Stimulated activated naive CD8-positive, alpha-beta T cell treated with anti-CD3 and anti-CD28 coated beads, Interleukin-15, amount 100 ng/mL, for 72 hours (primary cell): ENCODE results near the gene TBC1D5.
"Not testable (repeated sequence)": the region's sequence is repeated elsewhere in the genome, so short reads cannot be mapped to it uniquely, and the experiment has no call there.

Source experiments
- ATAC-seq: fragments of 150-1000 bp; cut with Tn5 transposase; 2 replicates; pipeline ENCODE4 v1.10.0; 2021; ENCODE audit warnings: mild to moderate bottlenecking, moderate library complexity
- DNase-seq, 2 donors: peaks; one replicate each; pipeline ENCODE4 v3.0.0; 2021 to 2022
- H3K27ac Mint-ChIP-seq, 2 donors: one replicate each; pipeline ENCODE4 v1.8.0; 2022; ENCODE audit warnings: mild to moderate bottlenecking in 2 of 2, mixed read lengths in 2 of 2, moderate library complexity in 2 of 2
- H3K27me3 Mint-ChIP-seq: one replicate; pipeline ENCODE4 v1.8.0; 2022; ENCODE audit warnings: mixed read lengths
- H3K4me1 Mint-ChIP-seq: one replicate; pipeline ENCODE4 v1.8.0; 2022; ENCODE audit warnings: mild to moderate bottlenecking, mixed read lengths
- H3K4me3 Mint-ChIP-seq, 2 donors: one replicate each; pipeline ENCODE4 v1.8.0; 2022; ENCODE audit warnings: mild to moderate bottlenecking in 2 of 2, mixed read lengths in 2 of 2, moderate library complexity in 1 of 2
- H3K9me3 Mint-ChIP-seq, 2 donors: one replicate each; pipeline ENCODE4 v1.8.0; 2022; ENCODE audit warnings: mixed read lengths in 2 of 2

TBC1D5 gene

DNA sequence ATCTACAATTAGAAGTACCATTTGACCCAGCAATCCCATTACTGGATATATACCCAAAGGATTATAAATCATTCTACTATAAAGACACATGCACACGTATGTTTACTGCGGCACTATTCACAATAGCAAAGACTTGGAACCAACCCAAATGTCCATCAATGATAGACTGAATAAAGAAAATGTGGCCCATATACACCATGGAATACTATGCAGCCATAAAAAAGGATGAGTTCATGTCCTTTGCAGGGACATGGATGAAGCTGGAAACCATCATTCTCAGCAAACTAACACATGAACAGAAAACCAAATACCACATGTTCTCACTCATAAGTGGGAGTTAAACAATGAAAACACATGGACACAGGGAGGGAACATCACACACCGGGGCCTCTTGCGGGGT lies 92.7 kb downstream of the TBC1D5 start:
- H3K27ac Mint-ChIP-seq, DNase-seq, H3K9me3 Mint-ChIP-seq, H3K4me3 Mint-ChIP-seq, H3K27me3 Mint-ChIP-seq, ATAC-seq, H3K4me1 Mint-ChIP-seq: not testable (repeated sequence)

DNA sequence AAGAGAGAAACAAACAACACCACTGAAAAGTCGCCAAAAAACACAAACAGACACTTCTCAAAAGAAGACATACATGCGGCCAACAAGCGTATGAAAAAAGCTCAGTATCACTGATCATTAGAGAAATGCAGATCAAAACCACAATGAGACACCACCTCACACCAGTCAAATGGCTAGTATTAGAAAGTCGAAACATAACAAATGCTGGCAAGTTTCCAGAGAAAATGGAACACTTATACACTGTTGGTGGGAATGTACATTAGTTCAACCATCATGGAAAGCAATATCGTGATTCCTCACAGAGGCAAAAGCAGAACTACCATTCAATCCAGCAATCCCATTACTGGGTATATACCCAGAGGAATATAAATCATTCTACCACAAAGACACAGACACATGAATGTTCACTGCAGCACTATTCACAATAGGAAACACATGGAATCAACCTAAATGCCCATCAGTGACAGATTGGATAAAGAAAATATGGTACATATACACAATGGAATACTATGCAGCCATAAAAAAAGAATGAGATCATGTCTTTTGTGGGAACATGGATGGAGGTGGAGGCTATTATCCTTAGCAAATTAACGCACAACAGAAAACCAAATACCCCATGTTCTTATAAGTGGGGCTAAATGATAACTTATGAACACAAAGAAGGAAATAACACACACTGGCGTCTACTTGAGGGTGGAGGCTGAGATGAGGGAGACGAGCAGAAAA lies 93.6 kb downstream of the TBC1D5 start:
- H3K4me3 Mint-ChIP-seq, DNase-seq, ATAC-seq, H3K9me3 Mint-ChIP-seq, H3K27me3 Mint-ChIP-seq, H3K27ac Mint-ChIP-seq, H3K4me1 Mint-ChIP-seq: not testable (repeated sequence)

- DNase-seq (no peak), ATAC-seq (no peak)
- H3K9me3 Mint-ChIP-seq = peaks cover 4 to 9% of the 10 kb centered on the region in 2 donors
- no peaks in the 10 kb centered on the region for H3K27me3 Mint-ChIP-seq
- no peak overlapping the region for H3K27ac Mint-ChIP-seq
- H3K4me1 Mint-ChIP-seq = no peaks in the 10 kb centered on the region
- H3K4me3 Mint-ChIP-seq = no peak overlapping the region
Measured at GRCh38 chr3:17645074-17645698, 97.2 kb downstream of the TBC1D5 start.

DNA sequence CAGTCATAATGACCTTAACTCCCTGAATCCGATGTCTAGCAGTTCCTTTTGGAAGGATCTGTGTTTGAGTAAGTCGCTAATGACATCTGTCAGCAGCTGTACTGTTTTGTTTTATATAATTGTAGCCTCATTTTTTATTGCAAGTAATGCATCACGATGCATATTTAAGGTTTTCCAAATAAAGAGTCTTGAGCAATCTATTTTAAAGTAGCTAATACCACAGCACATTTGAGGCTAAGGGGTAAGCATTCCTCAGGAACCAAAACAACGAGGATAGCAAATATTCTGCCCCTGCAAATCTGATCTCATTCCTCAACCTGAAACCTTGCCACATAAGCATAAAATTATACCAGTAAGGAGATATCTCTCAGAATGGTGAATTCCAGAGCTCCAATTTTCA lies 98.7 kb downstream of the TBC1D5 start:
- no peaks in the 10 kb centered on the region for H3K27me3 Mint-ChIP-seq
- H3K4me3 Mint-ChIP-seq = no peak overlapping the region
- H3K27ac Mint-ChIP-seq = no peak overlapping the region
- ATAC-seq (no peak), DNase-seq (no peak)
- peaks cover 0 to 3% of the 10 kb centered on the region in 2 donors for H3K9me3 Mint-ChIP-seq
- H3K4me1 Mint-ChIP-seq = peaks cover 9% of the 10 kb centered on the region

DNA sequence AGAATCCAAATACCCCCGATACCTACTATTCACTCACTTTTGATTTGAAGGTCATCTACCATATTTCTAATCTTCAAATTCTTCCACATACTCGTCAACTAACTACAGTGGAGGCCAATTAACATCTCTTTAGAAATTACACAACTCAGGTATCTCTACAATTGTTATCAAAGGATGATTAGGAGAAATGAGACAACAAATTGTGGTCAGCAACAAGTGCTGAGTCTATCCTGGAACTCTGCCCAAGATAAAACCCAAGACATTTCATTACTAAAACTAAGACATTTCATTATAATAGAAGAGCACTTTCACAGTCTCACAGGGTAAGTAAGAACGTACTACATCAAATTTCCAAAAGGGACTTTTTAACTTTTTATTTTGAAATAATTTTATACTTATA lies 100.0 kb downstream of the TBC1D5 start:
- Mint-ChIP-seq H3K27me3 (no peaks in the 10 kb centered on the region), H3K9me3 (no peaks in the 10 kb centered on the region), H3K27ac (no peak overlapping the region), H3K4me3 (no peak overlapping the region), H3K4me1 (peaks cover 9% of the 10 kb centered on the region)
- no peak for DNase-seq
- ATAC-seq = no peak

DNA sequence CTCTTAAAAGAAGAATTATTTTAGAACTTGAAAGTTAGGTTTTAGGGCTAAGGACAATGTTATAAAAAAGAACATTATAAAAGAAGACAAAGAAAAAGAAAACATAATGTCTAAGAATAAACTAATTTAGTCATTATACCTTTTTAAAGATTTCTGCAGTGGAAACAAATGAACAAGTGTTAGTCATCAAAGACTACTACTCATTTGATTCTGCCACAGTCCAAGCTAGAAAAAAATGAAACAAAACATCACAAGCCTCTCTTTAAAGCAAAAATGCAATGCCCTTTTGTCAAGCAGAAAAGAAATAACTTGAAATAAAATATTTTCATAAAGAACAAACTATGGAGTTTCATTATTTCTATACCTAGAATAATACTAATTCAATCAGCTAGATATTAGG lies 102.0 kb downstream of the TBC1D5 start:
- Mint-ChIP-seq H3K27ac (no peak overlapping the region), H3K4me3 (no peak overlapping the region), H3K9me3 (no peaks in the 10 kb centered on the region), H3K27me3 (no peaks in the 10 kb centered on the region), H3K4me1 (peaks cover 14% of the 10 kb centered on the region)
- ATAC-seq (peak; percentile 43), DNase-seq (no peak)

GRCh38 chr3:17639765-17640164 lies 102.7 kb downstream of the TBC1D5 start:
- Mint-ChIP-seq H3K9me3 (no peaks in the 10 kb centered on the region), H3K27ac (no peak overlapping the region), H3K27me3 (no peaks in the 10 kb centered on the region), H3K4me1 (peaks cover 14% of the 10 kb centered on the region), H3K4me3 (no peak overlapping the region)
- ATAC-seq (no peak), DNase-seq (no peak)

- Mint-ChIP-seq H3K4me3 (no peak overlapping the region), H3K9me3 (peaks cover 0 to 2% of the 10 kb centered on the region in 2 donors), H3K4me1 (peaks cover 14% of the 10 kb centered on the region), H3K27ac (no peak overlapping the region), H3K27me3 (no peaks in the 10 kb centered on the region)
- no peak for ATAC-seq
- DNase-seq = no peak
Measured at GRCh38 chr3:17639257-17639656, 103.2 kb downstream of the TBC1D5 start.

DNA sequence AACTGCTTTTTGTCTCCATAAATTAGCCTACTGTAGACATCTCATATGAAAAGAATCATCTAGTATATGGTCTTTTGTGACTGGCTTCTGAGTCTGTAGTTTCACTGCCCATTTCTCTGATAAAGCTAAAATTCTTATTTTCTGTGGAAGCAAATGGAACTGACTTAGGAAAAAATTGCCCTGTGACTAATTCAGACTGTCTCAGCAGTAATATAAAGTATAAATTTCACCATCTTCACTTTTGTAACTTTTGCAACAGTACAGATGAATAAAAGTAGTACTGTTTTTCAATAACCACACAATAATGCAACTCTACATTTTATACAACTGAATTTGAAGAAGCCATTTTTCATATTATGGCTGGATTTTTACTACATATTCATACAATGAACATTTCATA lies 104.1 kb downstream of the TBC1D5 start:
- Mint-ChIP-seq H3K4me3 (no peak overlapping the region), H3K4me1 (peaks cover 14% of the 10 kb centered on the region), H3K9me3 (peaks cover 0 to 4% of the 10 kb centered on the region in 2 donors), H3K27me3 (no peaks in the 10 kb centered on the region), H3K27ac (no peak overlapping the region)
- ATAC-seq (no peak), DNase-seq (no peak)

- not testable (repeated sequence) for DNase-seq, H3K4me3 Mint-ChIP-seq, H3K27me3 Mint-ChIP-seq, H3K9me3 Mint-ChIP-seq, ATAC-seq
- H3K4me1 Mint-ChIP-seq = peaks cover 31% of the 10 kb centered on the region
- peak overlapping the region in 1 of 2 donors; percentile 36 for H3K27ac Mint-ChIP-seq
Measured at GRCh38 chr3:17635675-17636074, 106.8 kb downstream of the TBC1D5 start.

DNA sequence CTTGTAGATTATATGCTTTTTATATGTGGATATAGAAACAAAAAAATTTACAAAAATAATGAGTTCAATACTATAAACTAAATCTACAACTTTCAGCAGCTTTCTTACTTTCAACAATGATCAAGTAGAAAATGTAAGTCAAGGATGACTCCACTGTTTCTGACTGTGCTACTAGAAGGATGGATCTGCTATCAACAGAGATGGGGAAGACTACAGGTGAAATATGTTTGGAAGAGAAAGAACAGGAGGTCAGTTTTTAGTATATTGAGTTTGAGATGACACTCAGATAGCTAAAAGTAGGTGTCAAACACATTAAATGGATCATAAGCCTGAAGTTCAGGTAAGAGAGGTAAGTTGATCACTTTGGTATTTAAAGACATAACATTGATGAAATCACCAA lies 107.5 kb downstream of the TBC1D5 start:
- H3K27me3 Mint-ChIP-seq = no peaks in the 10 kb centered on the region
- H3K4me3 Mint-ChIP-seq = no peak overlapping the region
- H3K4me1 Mint-ChIP-seq = peaks cover 30% of the 10 kb centered on the region
- ATAC-seq = no peak
- DNase-seq = no peak
- no peak overlapping the region for H3K27ac Mint-ChIP-seq
- peaks cover 0 to 4% of the 10 kb centered on the region in 2 donors for H3K9me3 Mint-ChIP-seq

DNA sequence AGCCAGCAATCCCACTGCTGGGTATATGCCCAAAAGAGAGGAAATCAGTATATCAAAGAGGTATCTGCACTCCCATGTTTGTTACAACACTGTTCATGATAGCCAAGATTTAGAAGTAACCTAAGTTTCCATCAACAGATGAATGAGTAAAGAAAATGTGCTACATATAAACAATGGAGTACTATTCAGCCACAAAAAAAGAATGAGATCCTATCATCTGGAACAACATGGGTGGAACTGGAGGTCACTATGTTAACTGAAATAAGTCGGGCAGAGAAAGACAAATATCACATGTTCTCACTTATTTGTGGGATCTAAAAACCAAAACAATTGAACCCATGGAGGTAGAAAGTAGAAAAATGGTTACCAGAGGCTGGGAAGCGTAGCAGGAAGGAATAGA lies 108.2 kb downstream of the TBC1D5 start:
- Mint-ChIP-seq H3K4me1 (peaks cover 22% of the 10 kb centered on the region), H3K4me3 (no peak overlapping the region), H3K9me3 (peaks cover 0 to 4% of the 10 kb centered on the region in 2 donors), H3K27me3 (no peaks in the 10 kb centered on the region), H3K27ac (no peak overlapping the region)
- DNase-seq (no peak), ATAC-seq (no peak)

- Mint-ChIP-seq H3K27ac (no peak overlapping the region), H3K9me3 (peaks cover 0 to 4% of the 10 kb centered on the region in 2 donors), H3K27me3 (no peaks in the 10 kb centered on the region), H3K4me1 (peaks cover 22% of the 10 kb centered on the region), H3K4me3 (no peak overlapping the region)
- peak in 1 of 2 donors; percentile 3 for DNase-seq
- ATAC-seq = no peak
Measured at GRCh38 chr3:17632401-17633100, 109.9 kb downstream of the TBC1D5 start.

DNA sequence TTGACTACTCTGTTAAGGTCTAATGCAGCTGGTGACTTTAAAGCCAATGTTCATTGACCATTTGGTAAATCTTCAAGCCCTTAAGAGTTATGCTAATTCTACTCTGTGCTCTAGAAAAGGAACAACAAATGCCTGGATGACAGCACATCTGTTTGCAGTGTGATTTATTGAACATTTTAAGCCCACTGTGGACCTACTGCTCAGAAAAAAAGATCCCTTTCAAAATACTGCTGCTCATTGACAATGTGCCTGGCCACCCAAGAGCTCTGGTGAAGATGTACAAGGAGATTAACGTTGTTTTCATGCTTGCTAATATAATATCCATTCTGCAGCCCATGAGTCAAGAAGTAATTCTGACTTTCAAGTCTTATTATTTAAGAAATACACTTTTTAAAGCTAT lies 110.8 kb downstream of the TBC1D5 start:
- DNase-seq = no peak
- ATAC-seq = no peak
- H3K4me1 Mint-ChIP-seq = peaks cover 22% of the 10 kb centered on the region
- H3K4me3 Mint-ChIP-seq = no peak overlapping the region
- no peaks in the 10 kb centered on the region for H3K27me3 Mint-ChIP-seq
- no peak overlapping the region for H3K27ac Mint-ChIP-seq
- H3K9me3 Mint-ChIP-seq = peaks cover 0 to 4% of the 10 kb centered on the region in 2 donors

DNA sequence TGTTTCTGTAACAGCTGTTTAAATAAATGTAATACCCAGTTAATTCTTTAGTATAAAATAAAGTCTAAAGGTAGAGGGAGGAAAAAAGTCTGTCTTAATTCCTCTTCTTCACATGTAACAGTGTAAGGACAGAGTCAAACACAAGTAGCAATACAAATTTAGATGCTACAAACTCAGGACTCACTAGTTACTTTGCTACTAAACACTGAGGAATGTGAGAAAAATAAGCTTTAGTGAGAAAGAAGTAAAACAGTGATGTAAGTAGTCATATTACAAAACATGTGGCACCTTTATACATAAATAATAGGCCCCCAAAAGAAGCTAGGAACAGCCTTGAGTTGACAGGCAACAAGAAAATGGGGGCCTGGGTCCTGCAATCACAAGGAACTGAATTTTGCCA lies 113.0 kb downstream of the TBC1D5 start:
- ATAC-seq = no peak
- Mint-ChIP-seq H3K27me3 (no peaks in the 10 kb centered on the region), H3K9me3 (peaks cover 0 to 4% of the 10 kb centered on the region in 2 donors), H3K4me1 (peaks cover 17% of the 10 kb centered on the region), H3K27ac (no peak overlapping the region), H3K4me3 (no peak overlapping the region)
- no peak for DNase-seq

GRCh38 chr3:17626395-17626794 lies 116.0 kb downstream of the TBC1D5 start:
- DNase-seq (no peak), ATAC-seq (no peak)
- Mint-ChIP-seq H3K4me1 (no peaks in the 10 kb centered on the region), H3K9me3 (no peaks in the 10 kb centered on the region), H3K4me3 (no peak overlapping the region), H3K27ac (no peak overlapping the region), H3K27me3 (no peaks in the 10 kb centered on the region)
